GM12865 (cell line): ENCODE results near the gene RHBDL2.

Experiments used
- DNase-seq: peaks from one replicate; pipeline ENCODE4 v3.0.0; 2010; ENCODE audit warnings: low read depth
- H3K4me3 ChIP-seq: 2 replicates; pipeline ENCODE4 v1.5.1; 2011; ENCODE audit warnings: mild to moderate bottlenecking, low read depth, low read length, control low read depth
- CTCF ChIP-seq: IDR thresholded peaks from 2 replicates; pipeline ENCODE4 v1.5.1; 2011; ENCODE audit warnings: low read length, control low read depth, low read depth, inconsistent platforms; ENCODE audit not compliant: insufficient read depth; ENCODE audit errors: missing control alignments

Gene RHBDL2

DNA sequence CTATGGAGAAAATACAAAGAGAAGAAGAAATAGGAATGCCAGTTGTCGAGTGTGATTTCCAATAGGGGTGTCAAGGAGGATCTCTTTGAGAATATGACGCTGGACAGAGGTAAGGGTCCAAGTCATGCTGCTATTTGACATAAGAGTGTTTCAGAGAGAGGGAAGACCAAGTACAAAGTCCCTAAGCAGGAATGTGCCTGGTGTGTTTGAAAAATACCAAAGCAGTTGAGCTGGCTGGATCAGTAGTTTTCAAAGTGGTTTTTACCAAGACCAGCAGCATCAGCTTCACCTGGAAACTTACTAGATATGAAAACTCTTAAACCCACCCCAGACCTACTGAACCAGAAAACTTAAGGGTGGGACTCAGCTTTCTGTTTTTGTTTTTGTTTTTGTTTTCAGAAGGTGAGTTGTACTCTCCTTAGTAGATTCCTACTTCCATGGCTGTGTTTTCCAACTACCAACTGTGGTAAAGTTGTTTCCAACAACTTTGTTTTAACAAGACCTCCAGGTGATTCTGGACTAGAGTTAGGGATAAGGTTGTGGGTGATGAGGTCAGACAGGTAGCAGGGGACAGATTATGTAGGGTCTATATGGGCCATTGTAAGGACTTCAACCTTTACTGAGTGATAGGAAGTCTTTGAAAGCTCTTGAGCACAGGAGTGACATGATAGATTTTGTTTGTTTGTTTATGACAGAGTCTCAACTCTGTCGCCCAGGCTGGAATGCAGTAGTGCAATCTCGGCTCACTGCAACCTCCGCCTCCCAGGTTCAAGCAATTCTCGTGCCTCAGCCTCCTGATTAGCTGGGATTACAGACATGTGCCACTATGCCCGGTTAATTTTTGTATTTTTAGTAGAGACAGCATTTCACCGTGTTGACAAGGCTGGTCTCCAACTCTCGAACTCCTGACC is 53.0 kb downstream of the RHBDL2 start:
- no peak for TF ChIP-seq CTCF
- no peak overlapping the region for H3K4me3 ChIP-seq
- no peak for DNase-seq

- DNase-seq: no peak
- TF ChIP-seq CTCF: no peak
- H3K4me3 ChIP-seq: no peak overlapping the region
Measured at GRCh38 chr1:38885092-38885491, 56.5 kb downstream of the RHBDL2 start.

DNA sequence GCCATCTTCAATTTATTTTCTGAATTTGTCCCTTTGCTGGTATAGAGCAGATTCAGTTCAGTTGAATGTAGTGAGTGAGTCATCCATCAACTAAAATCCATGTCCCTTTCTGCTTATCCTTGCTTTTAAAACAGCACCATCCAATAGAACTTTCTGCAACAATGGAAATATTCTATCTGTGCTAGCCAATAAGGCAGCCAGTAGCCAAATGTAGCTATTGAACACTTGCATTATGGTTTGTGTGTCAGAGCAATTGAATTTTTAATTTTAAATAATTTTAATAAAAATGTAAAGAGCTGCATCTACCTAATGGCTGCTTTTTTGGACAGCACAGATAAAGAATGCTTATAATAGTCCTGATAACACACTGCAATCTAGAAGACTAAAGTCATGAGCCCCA is 60.1 kb downstream of the RHBDL2 start, which contains the start of gene GJA9:
Gene GJA9, minus strand, starts transcription at position 101 of the 400 bp plus-strand sequence. CDS start 5,489 bp downstream, outside the sequence.
- no peak for TF ChIP-seq CTCF
- no peak within 1 kb of the TSS for H3K4me3 ChIP-seq
- DNase-seq: no peak

- DNase-seq: no peak
- H3K4me3 ChIP-seq: no peak overlapping the region
- no peak for TF ChIP-seq CTCF
Measured at GRCh38 chr1:38875811-38876210, 65.8 kb downstream of the RHBDL2 start.

DNA sequence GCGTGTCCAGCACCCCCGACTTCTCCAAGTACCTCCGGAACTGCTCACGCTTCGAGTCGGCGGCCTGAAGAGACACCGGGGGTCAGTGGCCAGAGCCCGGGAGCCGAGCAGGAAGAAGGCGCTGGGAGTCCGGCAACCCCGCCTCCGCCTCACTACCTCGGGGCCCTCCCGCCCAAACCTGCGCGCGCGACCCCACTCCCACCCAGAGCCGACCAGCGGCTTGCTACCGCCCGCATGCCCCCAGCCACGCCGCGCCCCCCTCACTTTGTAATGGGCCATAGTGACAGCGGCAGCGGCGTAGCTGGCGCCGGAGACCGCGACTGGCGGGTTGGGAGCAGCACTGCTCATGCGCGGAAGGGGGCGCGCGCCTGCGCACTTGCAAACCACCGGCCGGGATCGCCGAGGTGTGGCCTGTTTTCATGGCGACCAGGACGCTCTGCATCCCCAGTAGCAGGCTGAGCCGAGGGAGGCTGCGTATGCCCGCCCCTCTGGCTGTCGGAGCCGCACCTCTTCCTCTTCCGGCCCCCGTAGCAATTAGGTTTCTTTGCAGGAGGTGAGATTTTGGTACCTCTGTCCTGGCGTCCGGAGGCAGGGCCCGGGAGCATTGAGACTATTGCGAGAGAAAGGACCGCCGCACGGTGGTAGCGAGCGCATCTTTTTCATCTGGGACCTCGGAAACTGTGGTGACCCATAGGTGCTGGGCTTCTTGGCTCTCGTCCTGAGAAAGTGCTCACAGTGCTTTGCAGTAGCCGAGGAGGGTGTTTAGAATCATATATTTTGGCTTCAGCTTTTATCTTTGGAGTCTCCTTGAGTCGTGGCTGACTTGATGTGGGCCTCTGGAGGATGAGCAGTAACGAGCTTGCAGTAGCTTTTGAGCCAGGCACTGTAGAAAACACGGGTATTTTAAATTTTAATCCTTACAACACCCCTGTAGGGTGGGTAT is 68.3 kb downstream of the RHBDL2 start, which contains the start of gene MYCBP:
Gene MYCBP, minus strand, starts transcription at position 322 of the 943 bp plus-strand sequence. Its CDS starts 43 bp downstream, at position 279.
- no peak for TF ChIP-seq CTCF
- peak within 1 kb of the TSS; percentile 86 for H3K4me3 ChIP-seq
- peak; percentile 99 for DNase-seq

GRCh38 chr1:38872401-38873026 is 69.1 kb downstream of the RHBDL2 start:
- peak overlapping the region; percentile 86 for H3K4me3 ChIP-seq
- peak; percentile 69 for DNase-seq
- TF ChIP-seq CTCF: no peak
